ENCODE results near the gene DMBT1. TPM values are rescaled to one million over a fixed set of nuclear protein-coding genes. Genes with fewer than 3 reads are reported as not detected.

The DMBT1 gene
- total RNA-seq, 1 experiment from 2014 or later: 0.13 TPM

DNA sequence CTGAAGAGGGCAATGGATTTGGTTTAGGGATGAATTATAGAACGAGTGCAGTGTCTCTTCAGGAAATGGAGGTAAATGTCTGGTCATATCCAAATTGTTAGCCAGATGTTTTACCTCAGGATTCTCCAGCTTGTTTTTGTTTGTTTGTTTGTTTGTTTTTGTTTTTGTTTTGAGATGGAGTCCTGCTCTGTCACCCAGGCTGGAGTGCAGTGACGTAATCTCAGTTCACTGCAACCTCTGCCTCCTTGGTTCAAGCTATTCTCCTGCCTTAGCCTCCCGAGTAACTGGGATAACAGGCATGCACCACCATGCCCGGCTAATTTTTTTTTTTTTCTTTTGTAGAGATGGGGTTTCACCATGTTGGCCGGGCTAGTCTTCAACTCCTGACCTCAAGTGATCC is 132.2 kb downstream of the DMBT1 start:
- ATAC-seq: no peak
- peaks cover 10% of the 10 kb centered on the region for H3K4me1 Mint-ChIP-seq
- no peak overlapping the region for H3K4me3 Mint-ChIP-seq
- H3K9me3 Mint-ChIP-seq: 0 out of 2 replicates have a peak, but pooled peaks cover 6% of the 10 kb centered on the region
- peaks cover 6% of the 10 kb centered on the region; the same call in 1 of the 2 replicates for H3K27me3 Mint-ChIP-seq (ENCODE audit: low read depth)
- POLR2A ChIA-PET: no interaction called here
- no peak for DNase-seq (ENCODE audit: low spot score)
- TF ChIP-seq GABPB1 (CRISPR knock-in tag; IDR thresholded peaks at IDR 0.05): no peak
- no peak for TF ChIP-seq TEAD4 (CRISPR knock-in tag; IDR thresholded peaks at IDR 0.05)
- TF ChIP-seq RORB (CRISPR knock-in tag; IDR thresholded peaks at IDR 0.05): no peak
- TF ChIP-seq MYBL2 (CRISPR knock-in tag; IDR thresholded peaks at IDR 0.05): no peak
- TF ChIP-seq HMGA2 (CRISPR knock-in tag; IDR thresholded peaks at IDR 0.05): no peak
- no peak for TF ChIP-seq NR2C2 (CRISPR knock-in tag; IDR thresholded peaks at IDR 0.05)
- TF ChIP-seq ZNF263 (CRISPR knock-in tag; IDR thresholded peaks at IDR 0.05; ENCODE audit: low read depth): no peak
- no peak for TF ChIP-seq TCF7 (CRISPR knock-in tag; IDR thresholded peaks at IDR 0.05; ENCODE audit: low read depth)
- no peak for TF ChIP-seq ZBTB21 (CRISPR knock-in tag; IDR thresholded peaks at IDR 0.05; ENCODE audit: borderline replicate concordance)
- TF ChIP-seq NFYB (CRISPR knock-in tag; conservative IDR thresholded peaks at IDR 0.05; ENCODE audit: low read depth): no peak
- H3K27ac Mint-ChIP-seq: no peak overlapping the region
- no peaks in the 10 kb centered on the region for H3K36me3 Mint-ChIP-seq
- CTCF ChIA-PET: interaction anchor here (0.7 kb wide), 1 partner anchor 270 kb away, joined by 4 read pairs; no protein-coding TSS in a partner anchor

Other genes with a start within 250 kb of the DMBT1 start
- 34.6 to 46.6 TPM (median 43.7 TPM) in 3 replicates for gene PLEKHA1, start 186.0 kb upstream of the DMBT1 start, total RNA-seq (2021)
- gene ARMS2, start 106.1 kb upstream of the DMBT1 start, total RNA-seq (2021): not detected in 3 replicates
- gene HTRA1, start 99.2 kb upstream of the DMBT1 start, total RNA-seq (2021): 15.4 to 18.3 TPM (median 16.0 TPM) in 3 replicates
- not detected in 3 replicates for gene C10orf120, start 139.1 kb downstream of the DMBT1 start, total RNA-seq (2021)